ENCODE measurements around the gene GPR148.

GPR148 gene

GRCh38 chr2:130749078-130749477 is 20.2 kb downstream of the GPR148 start:
- no peak for DNase-seq (ENCODE audit: low read depth in 1 of 2, low spot score in 1 of 2)

GRCh38 chr2:130749641-130750040 is 20.8 kb downstream of the GPR148 start:
- no peak for DNase-seq (ENCODE audit: low read depth in 1 of 2, low spot score in 1 of 2)

DNA sequence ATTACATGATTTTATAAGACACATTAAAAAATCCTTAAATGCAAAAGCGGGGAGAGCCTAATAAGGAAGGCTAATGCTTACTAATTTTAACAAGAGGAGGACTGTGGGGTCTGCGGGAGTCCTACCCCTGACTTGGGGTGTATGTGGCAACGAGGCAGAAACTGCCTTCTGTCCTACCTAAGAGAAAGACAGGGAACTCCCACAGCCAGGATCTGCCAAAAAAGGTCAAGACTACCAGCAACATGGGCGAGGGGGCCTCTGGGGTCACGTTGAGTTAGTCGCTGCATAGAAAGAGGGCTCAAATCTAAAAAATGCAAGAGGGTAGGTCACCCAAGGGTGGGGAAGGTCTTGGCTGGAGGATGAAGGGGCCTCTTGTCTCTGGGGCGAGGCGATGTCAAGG is 25.9 kb downstream of the GPR148 start:
- no peak for DNase-seq (ENCODE audit: low read depth in 1 of 2, low spot score in 1 of 2)

GRCh38 chr2:130755256-130756052 is 26.6 kb downstream of the GPR148 start, which contains the start of gene AMER3:
TSS of gene AMER3 (plus strand) at chr2:130755540. CDS start at chr2:130762073, 6,533 bp downstream.
- no peak for DNase-seq (ENCODE audit: low read depth in 1 of 2, low spot score in 1 of 2)

DNA sequence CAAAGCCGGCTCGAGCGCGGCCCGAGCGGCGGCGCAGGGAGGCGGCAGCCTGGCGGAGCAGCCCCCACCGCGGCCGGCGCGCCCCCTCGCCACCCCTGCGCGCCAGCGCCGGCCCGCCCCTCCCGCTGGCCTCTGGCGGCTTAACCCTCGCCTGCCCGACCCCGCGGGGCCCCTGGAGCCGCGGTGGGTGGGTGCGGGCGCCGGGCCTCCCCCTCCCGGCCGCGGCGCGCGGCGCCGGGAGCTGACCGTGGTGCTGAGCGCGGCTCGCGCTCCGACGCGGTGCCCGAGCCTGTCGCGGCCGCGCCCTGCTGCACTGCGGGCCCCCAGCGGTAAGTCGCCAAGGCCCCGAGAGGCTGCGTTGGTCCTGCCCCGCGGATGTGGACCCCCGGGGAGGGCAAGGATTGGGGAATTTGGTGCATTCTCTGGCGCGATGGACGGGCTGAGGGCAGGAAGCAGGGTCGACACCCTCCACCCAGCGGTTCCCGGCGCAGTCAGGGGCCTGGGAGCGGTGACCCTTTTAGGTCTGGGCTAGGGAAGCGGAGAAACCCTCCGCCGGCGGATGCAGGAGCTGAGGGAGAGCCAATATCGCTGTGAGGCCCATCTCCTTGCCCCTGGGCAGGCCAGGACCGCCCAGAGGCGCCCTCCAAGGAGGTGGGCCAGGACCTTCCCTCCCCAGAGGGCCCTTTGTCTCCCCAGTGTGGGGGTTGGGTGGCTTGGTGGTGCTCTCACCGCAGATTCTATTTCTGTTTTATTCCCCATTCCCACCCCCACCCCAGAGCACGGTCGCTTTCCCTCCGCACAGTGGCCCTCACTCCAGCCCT is 27.4 kb downstream of the GPR148 start:
- DNase-seq (ENCODE audit: low read depth in 1 of 2, low spot score in 1 of 2) = no peak

DNA sequence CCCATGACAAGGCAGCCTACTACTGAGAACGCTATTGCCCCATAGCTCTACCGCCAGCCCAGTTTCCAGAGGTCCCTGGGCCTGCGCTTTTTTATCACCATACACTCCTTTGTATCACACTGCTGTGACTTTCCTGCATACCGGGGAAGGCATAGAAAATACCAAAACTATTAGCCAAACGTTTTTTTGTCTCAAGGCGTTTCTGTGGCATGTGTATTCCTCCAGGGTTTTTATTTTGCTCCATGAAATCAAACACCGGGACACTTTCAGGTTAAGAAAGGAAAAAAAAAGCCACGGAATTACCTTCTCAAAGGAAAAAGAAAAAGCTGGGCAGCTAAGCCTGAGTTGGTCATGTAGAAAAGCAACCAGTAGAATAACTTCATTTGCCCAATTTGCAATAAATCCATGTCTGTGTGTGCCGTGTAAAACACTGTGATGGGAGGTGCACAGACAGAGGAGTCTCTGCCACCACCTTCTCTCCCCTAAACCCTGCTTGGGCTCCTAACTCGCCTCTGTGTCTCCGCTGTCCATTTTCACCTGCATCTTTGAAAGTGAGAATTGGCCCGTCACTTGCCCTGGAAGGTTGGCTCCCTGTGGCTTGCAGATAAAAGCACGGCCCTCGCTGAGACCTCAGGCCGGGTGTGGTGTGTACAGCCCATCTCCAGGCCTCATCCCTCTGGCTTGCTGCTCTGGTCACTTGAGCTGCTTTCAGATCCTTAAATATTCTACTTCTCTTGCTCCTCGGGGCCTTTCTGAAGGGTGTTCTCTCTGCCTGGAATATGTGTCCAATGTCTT is 28.2 kb downstream of the GPR148 start:
- DNase-seq (ENCODE audit: low read depth in 1 of 2, low spot score in 1 of 2) = no peak

DNA sequence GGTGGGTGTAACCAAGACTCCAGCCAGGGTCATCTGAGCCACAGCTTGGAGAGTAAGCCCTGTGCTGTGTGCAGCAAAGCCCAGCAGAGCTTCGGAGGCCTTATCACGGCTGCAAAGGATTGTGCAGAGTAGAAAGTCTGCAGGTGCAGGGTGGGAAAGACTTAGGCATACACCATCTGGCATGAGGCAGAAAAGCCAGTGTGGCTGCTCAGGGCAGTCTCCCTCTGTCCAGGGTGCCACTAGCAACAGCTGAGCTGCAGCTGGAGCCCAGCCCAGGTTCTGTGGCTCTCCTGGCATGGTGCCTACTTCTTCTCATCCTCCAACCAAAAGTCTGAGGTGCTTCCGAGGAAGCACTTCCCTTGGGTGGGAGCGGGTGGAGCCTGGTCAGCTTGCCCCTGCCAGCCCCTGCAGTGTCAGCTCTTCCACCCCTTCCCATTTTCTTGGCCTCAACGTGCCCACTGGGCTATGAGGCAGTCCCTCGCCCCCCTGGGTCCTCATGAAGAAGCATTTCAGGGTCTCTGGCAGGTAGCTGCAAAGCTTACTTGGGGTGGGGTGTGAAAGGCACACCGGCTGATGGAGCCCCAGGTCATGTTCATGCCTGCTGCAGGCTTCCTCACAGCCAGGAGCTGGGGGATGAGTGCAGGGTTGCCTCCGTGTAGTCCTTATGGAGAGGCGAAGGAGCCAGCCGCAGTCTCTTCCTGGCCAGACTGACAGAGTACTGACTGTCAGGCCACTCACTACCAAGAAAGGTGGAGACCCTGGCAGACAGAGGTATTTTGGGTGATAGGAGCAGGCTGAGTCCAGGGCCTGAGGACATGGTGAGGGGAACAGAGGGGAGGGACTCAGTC is 31.3 kb downstream of the GPR148 start:
- DNase-seq (ENCODE audit: low read depth in 1 of 2, low spot score in 1 of 2) = no peak

DNA sequence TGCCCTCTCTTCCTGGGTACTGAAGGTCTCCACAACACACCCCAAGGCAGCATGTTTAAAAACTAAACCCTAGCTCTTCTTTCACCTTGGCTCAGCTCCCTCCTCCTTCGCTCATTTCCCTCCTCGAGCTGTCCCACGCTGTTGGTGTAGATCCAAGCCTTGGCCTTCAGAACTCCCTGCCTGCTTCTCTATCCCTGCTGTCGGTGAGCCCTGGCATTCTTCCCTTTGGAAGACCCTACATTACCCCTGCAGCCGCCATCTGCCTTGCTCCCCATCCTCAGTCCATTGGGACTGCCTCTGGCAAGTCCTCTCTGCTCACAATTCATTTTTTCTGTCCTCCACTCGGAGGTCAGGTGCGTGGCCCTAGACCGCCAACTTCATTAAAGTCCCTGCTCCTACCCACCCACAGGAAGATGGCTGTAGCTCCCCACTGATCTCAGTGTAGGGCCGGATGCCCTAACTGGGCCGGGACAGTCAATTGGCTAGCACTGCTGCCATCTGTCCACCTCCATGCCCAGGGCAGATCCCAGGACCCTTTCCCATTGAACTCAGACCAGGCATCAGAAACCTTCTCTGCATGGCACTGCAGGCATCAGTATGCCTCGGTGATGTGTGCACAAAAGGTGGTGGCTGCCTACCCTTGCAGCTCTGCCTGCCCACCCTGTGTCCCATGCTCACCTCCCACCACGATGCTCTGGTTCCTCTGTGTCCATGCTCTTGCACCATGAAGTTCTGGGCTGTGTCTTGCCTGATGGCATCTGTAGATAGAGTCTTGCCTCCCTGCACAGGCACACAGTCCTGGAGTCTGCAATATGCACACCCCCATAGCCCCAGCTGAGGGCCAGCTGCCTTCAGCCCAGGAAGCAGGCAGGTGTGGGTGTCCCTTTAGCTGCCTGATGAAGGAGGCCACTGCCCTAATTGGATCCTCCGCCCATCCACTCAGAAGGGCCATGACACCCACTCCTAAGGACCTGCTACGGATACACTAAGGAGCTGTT is 32.2 kb downstream of the GPR148 start:
- DNase-seq (ENCODE audit: low read depth in 1 of 2, low spot score in 1 of 2) = no peak

GRCh38 chr2:130762031-130762909 is 33.4 kb downstream of the GPR148 start:
- DNase-seq (ENCODE audit: low read depth in 1 of 2, low spot score in 1 of 2) = no peak

- DNase-seq (ENCODE audit: low read depth in 1 of 2, low spot score in 1 of 2) = no peak
Observed at GRCh38 chr2:130762910-130763385, 34.1 kb downstream of the GPR148 start.

GRCh38 chr2:130763405-130763804 is 34.5 kb downstream of the GPR148 start:
- no peak for DNase-seq (ENCODE audit: low read depth in 1 of 2, low spot score in 1 of 2)

- DNase-seq (ENCODE audit: low read depth in 1 of 2, low spot score in 1 of 2) = no peak
Observed at GRCh38 chr2:130764035-130764820, 35.4 kb downstream of the GPR148 start.

GRCh38 chr2:130764821-130765115 is 35.9 kb downstream of the GPR148 start:
- DNase-seq (ENCODE audit: low read depth in 1 of 2, low spot score in 1 of 2) = no peak

DNA sequence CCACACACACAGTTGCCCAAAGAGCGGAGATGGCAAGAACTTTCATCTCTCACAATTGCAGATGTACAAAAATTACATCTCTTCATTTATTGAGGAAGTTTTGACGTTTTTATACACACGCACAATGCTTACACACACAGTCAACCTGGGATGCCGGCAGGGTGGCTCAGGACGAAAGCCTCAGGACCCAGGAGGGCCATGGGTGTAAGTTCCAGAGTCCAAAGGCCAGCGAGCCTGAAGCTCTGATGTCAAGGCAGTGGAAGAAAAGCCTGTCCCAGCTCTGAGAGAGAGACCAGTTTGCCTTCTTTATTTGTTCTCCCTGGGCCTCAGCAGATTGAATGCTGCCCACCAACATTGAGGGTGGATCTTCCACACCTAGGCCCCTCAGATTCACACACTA is 36.6 kb downstream of the GPR148 start:
- DNase-seq (ENCODE audit: low read depth in 1 of 2, low spot score in 1 of 2) = no peak

DNA sequence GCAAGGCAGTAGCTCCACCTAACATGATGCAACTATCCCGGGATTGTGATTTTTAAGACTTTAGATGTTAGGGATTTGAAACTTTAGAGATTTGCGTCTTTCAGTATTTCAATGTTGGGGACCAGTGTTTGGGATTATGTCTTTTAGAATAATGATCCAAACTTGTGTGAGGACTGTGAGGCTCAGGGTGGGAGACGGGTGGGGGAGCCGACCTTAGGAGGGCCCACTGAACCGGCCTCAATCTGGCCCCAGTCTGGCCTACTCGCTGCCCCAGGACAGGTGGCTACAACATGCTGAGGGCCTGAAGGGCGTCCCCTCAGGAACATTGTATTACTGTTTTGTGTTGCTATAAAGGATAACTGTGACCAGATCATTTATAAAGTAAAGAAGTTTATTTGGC is 37.2 kb downstream of the GPR148 start:
- no peak for DNase-seq (ENCODE audit: low read depth in 1 of 2, low spot score in 1 of 2)

DNA sequence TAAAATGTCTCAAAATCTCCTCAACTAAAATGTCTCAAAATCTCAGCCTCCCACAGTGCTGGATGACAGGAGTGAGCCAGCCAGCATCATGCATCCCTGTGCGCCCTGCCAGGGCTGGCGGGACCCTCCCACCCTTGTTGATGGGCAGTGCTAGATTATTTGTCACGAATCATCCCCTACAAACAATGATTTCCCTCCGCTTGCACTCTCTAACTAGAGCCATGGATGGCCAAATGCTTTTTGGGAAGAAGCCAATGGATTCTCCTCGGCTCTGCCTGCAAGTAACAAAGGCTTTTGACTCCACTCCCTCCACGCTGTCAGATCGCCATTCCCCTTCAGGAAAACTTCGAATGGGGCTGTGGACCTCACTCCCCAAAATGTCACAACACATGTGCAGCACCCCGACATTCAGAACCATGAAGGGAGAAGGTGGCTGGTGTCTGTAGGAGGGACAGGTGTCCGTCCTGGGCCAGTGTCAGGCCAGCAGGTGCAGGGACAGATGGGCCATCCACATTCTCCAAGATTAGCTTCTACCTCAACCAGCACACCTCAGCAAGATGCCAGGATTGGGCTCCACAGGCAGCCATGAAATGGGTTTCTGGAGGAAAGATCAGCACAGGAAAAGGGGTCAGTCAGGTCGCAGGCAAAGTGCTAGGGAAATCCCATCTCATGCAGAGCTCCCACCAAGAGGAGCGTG is 38.0 kb downstream of the GPR148 start:
- DNase-seq (ENCODE audit: low read depth in 1 of 2, low spot score in 1 of 2) = no peak

DNA sequence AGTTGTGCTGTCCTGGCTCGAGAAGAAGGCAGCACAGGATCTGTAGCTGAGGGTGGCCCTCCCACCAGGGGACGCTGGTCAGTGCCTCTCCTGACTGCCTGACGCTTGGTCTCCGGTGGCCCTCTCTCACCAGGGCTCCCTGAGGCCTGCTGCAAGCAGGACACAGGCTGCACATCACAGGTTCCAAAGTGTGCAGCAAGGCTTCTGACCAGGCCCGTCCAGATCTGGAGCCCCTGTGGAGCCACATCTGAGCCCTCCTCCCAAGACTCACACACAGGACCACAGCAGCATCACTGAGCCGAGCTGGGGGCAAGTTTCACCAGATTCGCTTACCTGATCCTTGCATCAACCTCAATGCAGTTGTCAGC is 38.5 kb downstream of the GPR148 start:
- DNase-seq (ENCODE audit: low read depth in 1 of 2, low spot score in 1 of 2) = no peak
